ENCODE measurements around the gene LRIT1.

The LRIT1 gene

DNA sequence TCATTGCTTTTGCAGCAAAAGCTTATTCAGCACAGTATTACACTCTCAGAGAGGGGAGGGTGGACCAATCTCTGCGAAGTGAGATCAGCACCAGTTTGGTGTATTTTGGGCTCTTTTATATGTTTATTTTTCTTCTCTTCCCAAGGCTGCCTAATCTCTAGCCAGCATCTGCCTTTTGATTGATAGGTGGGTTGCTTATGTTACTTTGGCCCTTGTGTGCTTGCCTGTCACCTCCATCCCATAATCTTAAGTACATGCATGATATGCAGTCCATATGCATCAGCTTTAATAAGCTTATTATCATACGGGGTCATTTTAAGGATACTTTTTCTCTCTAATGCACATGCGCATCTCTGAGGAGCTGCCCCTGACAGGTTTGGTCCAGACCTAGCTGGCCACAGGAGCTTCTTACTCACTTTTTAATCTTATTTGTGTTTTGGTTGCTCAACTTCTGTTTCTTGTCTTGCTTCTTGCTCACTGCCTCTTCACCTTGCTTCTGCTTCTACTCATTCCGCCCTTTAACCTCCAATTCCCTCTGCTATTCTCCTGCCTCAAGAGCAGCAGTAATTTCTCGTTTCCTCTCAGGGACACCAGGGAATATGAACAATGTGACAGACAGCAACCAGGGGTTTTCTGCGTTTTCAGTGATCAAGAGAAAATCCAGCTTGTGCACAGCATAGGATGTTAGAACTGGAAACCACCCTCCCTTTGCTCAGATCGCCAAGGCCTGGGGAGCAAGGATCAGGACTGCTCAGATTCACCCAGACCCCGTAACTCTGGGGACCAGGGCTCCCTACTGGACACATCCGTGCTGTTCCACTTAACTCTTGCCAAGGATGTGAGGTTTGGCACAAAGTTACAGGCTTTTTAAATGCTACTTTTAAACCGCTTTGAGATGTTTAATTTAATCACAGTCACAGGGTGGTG is 13.5 kb upstream of the LRIT1 start:
- no peak for DNase-seq (ENCODE audit: low spot score)

GRCh38 chr10:84248794-84249193 is 7.4 kb upstream of the LRIT1 start:
- DNase-seq (ENCODE audit: low spot score) = no peak

DNA sequence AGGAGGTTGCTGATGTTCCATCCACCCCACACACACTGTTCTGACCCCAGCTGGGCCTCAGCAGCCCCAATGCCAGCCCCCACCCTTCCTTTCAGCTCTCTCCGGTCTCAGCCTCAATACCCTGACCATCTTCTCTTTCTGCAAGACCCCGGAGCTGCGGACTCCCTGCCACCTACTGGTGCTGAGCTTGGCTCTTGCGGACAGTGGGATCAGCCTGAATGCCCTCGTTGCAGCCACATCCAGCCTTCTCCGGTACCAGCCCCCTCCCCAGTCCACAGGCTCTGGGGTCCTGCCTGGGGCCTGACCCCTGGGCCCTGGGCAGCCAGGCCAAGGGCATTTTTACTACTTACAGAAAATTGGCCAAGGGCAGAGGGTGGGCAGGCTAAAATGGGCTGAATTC is 6.2 kb upstream of the LRIT1 start:
- DNase-seq (ENCODE audit: low spot score) = no peak

DNA sequence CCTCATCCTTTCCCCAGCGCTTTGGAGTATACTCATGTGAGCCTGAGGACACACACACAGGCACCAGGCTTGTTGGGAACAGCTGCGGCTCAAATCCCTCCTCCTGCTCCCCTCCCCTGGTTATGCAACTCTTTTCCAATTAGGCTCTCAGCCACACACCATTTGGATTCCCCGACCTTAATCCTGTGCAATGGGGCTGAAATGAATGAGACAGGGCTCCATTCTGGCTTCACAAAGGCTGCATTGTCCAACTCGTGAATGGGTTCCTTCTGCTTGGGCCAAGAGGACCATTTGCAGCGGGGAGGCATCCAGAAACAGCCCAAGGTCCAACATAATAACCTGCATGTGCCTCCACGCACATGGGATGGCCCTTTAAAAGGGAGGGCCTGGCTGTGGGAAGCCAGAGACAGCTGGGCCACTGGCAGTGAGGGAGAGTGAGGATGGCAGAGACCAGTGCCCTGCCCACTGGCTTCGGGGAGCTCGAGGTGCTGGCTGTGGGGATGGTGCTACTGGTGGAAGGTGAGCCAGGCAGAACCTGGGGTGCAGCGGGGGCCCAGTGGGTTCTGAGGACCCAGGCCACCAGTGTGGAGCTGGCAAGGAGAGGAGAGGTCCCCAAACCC is 3.4 kb upstream of the LRIT1 start, which contains the start of gene RGR:
TSS of gene RGR (plus strand) at position 403 of the 620 bp plus-strand sequence. CDS start at position 441, 38 bp downstream.
- DNase-seq (ENCODE audit: low spot score) = no peak

- no peak for DNase-seq (ENCODE audit: low spot score)
Observed at GRCh38 chr10:84243759-84244158, 2.4 kb upstream of the LRIT1 start.

GRCh38 chr10:84238909-84239308 is 2.4 kb downstream of the LRIT1 start:
- DNase-seq (ENCODE audit: low spot score) = no peak

- DNase-seq (ENCODE audit: low spot score) = no peak
Observed at GRCh38 chr10:84237199-84238051, 3.9 kb downstream of the LRIT1 start.

DNA sequence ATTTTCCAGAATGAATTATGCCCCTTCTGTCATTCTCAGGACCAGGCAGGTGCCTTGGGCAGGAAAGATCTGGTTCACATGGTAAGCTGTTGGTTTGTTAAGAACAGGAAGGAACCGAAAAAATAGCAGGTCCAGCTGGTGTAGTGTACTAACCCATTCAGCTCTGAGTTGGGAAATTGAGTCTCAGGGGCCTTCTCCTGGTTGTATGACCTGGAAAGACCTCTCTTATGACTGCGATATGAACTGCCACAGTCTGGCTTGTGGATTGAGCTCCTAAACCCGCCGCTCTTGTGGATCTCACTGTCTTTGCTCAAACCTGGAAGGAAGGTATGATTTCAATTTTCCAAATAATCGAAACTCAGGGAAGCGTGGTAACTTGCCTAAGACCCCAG is 4.5 kb downstream of the LRIT1 start:
- no peak for DNase-seq (ENCODE audit: low spot score)

GRCh38 chr10:84235096-84235495 is 6.2 kb downstream of the LRIT1 start:
- no peak for DNase-seq (ENCODE audit: low spot score)

GRCh38 chr10:84234479-84234878 is 6.9 kb downstream of the LRIT1 start:
- no peak for DNase-seq (ENCODE audit: low spot score)

DNA sequence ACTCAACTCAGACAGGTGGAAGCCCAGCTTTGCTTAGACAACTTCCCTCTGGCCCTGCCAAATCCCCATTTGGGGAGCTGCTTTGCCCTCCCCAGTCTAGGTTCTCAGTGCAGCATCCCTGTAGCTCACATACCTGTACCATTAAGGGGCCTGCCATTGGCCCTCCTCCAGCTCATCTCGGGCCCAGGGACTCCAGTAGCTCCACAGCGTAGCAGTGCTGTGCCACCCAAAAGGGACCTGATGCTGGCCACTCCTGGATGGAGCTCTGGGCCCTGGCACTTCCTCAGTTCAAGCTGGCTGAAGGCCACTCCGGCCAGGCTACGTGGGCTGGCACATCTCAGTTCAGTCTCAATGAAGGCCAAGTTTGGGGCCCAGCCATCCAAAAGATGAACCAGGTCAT is 7.4 kb downstream of the LRIT1 start:
- no peak for DNase-seq (ENCODE audit: low spot score)

DNA sequence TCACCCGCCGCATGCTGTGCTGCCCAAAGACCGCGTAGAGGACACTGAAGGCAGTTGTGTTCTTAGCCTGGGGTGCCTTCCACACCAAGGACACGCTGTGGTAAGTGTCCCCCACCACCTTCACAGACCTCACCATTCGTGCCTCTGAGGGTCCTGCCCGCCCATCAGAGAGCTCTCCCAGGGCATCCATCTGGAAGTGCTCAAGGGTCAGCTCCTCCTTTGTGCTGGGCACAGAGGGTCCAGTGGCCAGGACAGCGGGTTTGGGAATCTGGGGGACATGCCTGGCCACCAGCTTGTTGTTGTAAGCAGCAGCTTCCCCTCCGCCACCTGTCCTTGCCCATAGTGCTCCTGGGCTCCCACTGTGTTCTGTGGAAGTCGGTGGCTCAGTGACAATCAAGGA is 9.0 kb downstream of the LRIT1 start:
- DNase-seq (ENCODE audit: low spot score) = no peak

DNA sequence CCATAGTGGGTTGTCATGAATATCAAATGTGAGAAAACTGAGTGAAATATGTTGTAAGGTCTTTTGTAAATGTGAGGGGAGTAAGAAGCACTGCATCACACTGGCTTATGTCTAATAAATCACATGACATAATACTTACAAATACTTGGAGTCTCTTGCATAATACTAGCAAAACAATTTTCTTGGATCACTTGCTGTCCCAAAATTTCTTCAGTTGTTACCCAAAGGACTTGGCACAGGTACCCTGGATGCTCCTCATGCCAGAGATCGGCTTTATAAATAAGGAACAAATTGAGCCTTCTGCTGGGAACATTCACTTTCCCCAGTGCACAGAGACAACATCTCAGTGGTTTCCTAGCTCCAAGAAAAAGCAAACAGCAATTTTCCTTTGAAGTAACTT is 11.0 kb downstream of the LRIT1 start:
- no peak for DNase-seq (ENCODE audit: low spot score)

GRCh38 chr10:84227810-84228209 is 13.5 kb downstream of the LRIT1 start:
- DNase-seq (ENCODE audit: low spot score) = no peak

GRCh38 chr10:84226616-84227015 is 14.7 kb downstream of the LRIT1 start:
- no peak for DNase-seq (ENCODE audit: low spot score)

- DNase-seq (ENCODE audit: low spot score) = no peak
Observed at GRCh38 chr10:84225427-84226173, 15.7 kb downstream of the LRIT1 start, which contains the start of gene LRIT2. TSS of gene LRIT2 (minus strand) at chr10:84225544. CDS start at chr10:84225520, 24 bp downstream.

GRCh38 chr10:84224411-84225028 is 16.8 kb downstream of the LRIT1 start:
- no peak for DNase-seq (ENCODE audit: low spot score)

DNA sequence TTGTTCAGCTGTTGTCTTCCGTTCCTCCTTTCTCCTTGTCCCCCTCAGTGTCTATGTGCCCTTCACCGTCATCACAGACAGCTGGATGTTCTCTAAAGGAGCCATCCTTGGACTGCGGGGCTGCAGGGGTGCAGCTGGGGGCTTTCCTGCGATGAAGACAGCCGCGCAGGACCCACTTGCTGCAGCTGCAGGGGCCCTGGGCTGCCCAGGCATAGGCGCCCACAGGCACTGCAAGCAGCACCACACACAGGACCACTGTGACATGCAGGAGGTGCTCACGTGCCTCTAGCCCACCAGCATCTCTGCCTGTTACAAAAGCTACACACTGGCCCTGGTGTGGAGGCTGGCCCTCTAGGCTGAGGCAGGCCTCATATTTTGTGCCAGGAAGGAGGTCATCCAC is 19.4 kb downstream of the LRIT1 start:
- DNase-seq (ENCODE audit: low spot score) = no peak

DNA sequence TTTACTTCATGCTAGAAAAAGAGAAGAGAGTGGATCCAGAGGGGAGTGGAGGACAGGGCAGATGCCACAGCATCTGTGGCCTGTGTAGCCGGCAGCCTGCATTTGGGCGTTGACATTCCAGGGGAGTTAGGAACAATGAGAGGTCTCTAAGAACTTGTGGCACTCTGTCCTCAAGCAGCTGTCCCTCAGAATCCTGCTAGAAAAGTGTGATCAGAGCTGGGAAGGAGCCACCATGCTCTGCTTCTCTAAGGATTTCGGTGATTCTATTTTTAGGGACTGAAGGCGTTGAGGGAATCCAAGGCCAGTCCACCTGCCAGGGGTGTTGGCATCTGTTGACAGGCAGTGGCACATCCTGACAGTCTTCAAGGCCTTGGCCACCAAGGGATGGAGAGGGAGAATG is 23.6 kb downstream of the LRIT1 start:
- DNase-seq (ENCODE audit: low spot score) = no peak

DNA sequence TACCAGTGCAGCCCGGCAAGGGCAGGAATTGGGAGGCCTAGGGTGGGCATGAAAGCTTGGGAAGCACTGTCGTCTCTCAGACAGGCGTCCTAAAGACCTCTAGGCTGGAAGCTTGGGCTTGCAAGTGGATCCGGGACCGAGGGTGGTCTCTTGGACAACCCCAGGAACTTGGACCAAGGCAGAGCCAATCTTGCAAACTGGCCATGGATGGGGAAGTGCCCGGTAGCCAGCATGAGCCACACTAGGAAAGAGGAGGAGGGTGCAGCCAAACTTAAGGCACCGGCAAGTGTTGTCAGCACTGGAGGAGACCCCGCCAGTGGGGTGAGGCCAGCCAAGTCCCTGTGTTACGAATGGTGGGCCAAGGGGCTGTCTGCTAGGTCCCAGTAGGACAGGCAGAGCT is 24.5 kb downstream of the LRIT1 start:
- DNase-seq (ENCODE audit: low spot score) = no peak

- DNase-seq (ENCODE audit: low spot score) = peak; percentile 38
Observed at GRCh38 chr10:84214612-84215235, 26.6 kb downstream of the LRIT1 start.

Measured in CD4-positive, alpha-beta T cell treated with Interleukin-2 at 100 ng/mL for 4 hours (primary cell).